Smooth muscle cell (in vitro differentiated cells): ENCODE results near the gene DHX32. TPM values are rescaled to one million over a fixed set of nuclear protein-coding genes. Genes with fewer than 3 reads are reported as not detected.
"Not testable (repeated sequence)": the region's sequence is repeated elsewhere in the genome, so short reads cannot be mapped to it uniquely, and the experiment has no call there.

Source experiments
- DNase-seq: peaks from one replicate; lab custom pipeline; 2025; ENCODE audit not compliant: unreplicated experiment; lab: John Stamatoyannopoulos, UW
- H2AFZ ChIP-seq: fragments of 200-600 bp; sonication (generic); 2 replicates; pipeline ENCODE4 v1.6.0; 2016; ENCODE audit warnings: antibody characterized with exemption, low read depth, mild to moderate bottlenecking
- H3F3A ChIP-seq: fragments of 200-600 bp; sonication (generic); 2 replicates; pipeline ENCODE4 v1.6.0; 2017; ENCODE audit warnings: antibody characterized with exemption, low read depth
- H3K27ac ChIP-seq: fragments of 200-600 bp; sonication (generic); 2 replicates; pipeline ENCODE4 v1.5.1; 2016; ENCODE audit warnings: low read depth, mild to moderate bottlenecking
- H3K27me3 ChIP-seq: fragments of 200-600 bp; sonication (generic); 2 replicates; pipeline ENCODE4 v1.6.1; 2016; ENCODE audit warnings: low read depth, mild to moderate bottlenecking
- H3K36me3 ChIP-seq: fragments of 200-600 bp; sonication (generic); 2 replicates; pipeline ENCODE4 v1.5.1; 2016; ENCODE audit warnings: low read depth
- H3K4me1 ChIP-seq: fragments of 200-600 bp; sonication (generic); 2 replicates; pipeline ENCODE4 v1.5.1; 2016; ENCODE audit warnings: low read depth
- H3K4me2 ChIP-seq: fragments of 200-600 bp; sonication (generic); 2 replicates; pipeline ENCODE4 v1.6.0; 2016; ENCODE audit warnings: mild to moderate bottlenecking
- H3K4me3 ChIP-seq: fragments of 200-600 bp; sonication (generic); 2 replicates; pipeline ENCODE4 v1.5.1; 2016; ENCODE audit warnings: mild to moderate bottlenecking
- H3K79me2 ChIP-seq: fragments of 200-600 bp; sonication (generic); 2 replicates; pipeline ENCODE4 v1.6.0; 2016; ENCODE audit warnings: low read depth, mild to moderate bottlenecking
- H3K9ac ChIP-seq: fragments of 200-600 bp; sonication (generic); 2 replicates; pipeline ENCODE4 v1.6.0; 2016; ENCODE audit warnings: low read depth
- H3K9me3 ChIP-seq: fragments of 200-600 bp; sonication (generic); replicated peaks from 2 replicates; pipeline ENCODE4 v1.5.1; 2016; ENCODE audit warnings: low read depth
- H4K20me1 ChIP-seq: fragments of 200-600 bp; sonication (generic); 2 replicates; pipeline ENCODE4 v1.6.0; 2016; ENCODE audit warnings: low read depth
- WGBS: methylation state at CpG from one replicate; pipeline ENCODE4 v1.1.7; 2016; ENCODE audit warnings: low lambda C conversion rate; 5-methylcytosine and 5-hydroxymethylcytosine counted together
- polyA plus RNA-seq: library from polyadenylated mRNA; unstranded; fragments of >200 nt; fragmentation: Nextera tagmentation; extraction: Ambion mirVana; gene quantifications from 2 replicates; pipeline ENCODE4 v1.2.1, GENCODE V29; 2016
- total RNA-seq: library from RNA; depleted of rRNA; stranded (reverse); fragments of >200 nt; gene quantifications from 2 replicates; pipeline ENCODE4 v1.2.3, GENCODE V29; 2014

The DHX32 gene
- total and polyA plus RNA-seq, 2 experiments from 2014 or later = 31.8 to 56.1 TPM

DNA sequence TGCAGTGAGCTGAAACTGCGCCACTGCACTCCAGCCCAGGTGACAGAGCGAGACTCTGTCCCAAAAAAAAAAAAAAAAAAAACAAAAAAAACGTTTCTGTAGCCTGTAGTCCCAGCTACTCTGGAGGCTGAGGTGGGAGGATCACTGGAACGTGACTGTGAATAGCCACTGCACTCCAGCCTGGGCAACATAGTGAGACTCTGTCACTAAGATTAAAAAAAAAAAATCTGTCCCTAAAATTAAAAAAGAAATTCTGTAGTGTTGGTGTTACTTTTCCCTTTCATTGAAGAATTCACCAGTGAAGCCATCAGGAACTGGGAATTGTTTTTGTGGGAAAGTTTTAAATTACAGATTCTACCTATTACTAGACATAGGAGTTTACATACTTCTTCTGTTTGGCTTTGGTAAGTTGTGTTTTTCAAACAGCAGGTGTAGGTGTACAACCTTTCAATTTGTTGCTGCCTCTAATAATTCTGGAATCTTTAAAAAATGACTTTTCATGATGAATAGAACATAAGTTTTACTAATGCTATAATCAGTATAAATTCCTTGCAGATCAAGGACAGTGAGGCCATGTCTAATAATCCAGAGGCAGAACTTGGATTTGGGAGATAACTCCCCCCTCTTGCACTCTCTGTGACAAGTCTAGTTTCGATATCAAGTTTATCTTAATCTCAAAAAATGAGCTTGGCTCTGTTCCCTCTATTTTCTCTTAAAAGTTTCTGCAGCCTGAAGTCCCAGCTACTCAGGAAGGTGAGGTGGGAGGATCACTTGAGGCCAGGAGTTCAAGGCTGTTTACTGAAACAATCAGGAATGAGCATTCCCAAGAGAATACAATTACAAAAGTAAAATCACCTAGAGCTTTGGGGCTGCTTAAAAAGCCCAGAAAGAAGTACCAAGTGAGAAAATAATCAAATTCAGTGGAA, 24.2 kb upstream of the DHX32 start:
- not testable (repeated sequence) for H3K9ac ChIP-seq, H3F3A ChIP-seq, H3K4me2 ChIP-seq, H3K27ac ChIP-seq, H3K27me3 ChIP-seq, H2AFZ ChIP-seq, H3K36me3 ChIP-seq, H3K4me3 ChIP-seq, H3K79me2 ChIP-seq, H3K9me3 ChIP-seq, DNase-seq, H4K20me1 ChIP-seq, H3K4me1 ChIP-seq
- 83% methylated on average over 5 of the region's 5 CpGs for WGBS

GRCh38 chr10:125903135-125903640, 22.1 kb upstream of the DHX32 start:
- not testable (repeated sequence) for H3K9me3 ChIP-seq, H4K20me1 ChIP-seq, H3K9ac ChIP-seq, H3K4me3 ChIP-seq, DNase-seq, H3K36me3 ChIP-seq, H3K4me2 ChIP-seq, H3F3A ChIP-seq, H3K4me1 ChIP-seq, H3K79me2 ChIP-seq, H3K27me3 ChIP-seq, H2AFZ ChIP-seq
- WGBS = 55% methylated on average over 3 of the region's 3 CpGs
- H3K27ac ChIP-seq = peak overlapping the region; percentile 79

GRCh38 chr10:125900963-125901362, 19.9 kb upstream of the DHX32 start:
- not testable (repeated sequence) for H3K27me3 ChIP-seq, H4K20me1 ChIP-seq, H3K9me3 ChIP-seq, H3K36me3 ChIP-seq, H3K4me3 ChIP-seq, H3K9ac ChIP-seq, H2AFZ ChIP-seq, H3K79me2 ChIP-seq, H3K4me2 ChIP-seq, DNase-seq, H3F3A ChIP-seq
- 30% methylated on average over 3 of the region's 3 CpGs for WGBS
- peak overlapping the region; percentile 79 for H3K27ac ChIP-seq
- H3K4me1 ChIP-seq = peaks cover 13% of the 10 kb centered on the region

DNA sequence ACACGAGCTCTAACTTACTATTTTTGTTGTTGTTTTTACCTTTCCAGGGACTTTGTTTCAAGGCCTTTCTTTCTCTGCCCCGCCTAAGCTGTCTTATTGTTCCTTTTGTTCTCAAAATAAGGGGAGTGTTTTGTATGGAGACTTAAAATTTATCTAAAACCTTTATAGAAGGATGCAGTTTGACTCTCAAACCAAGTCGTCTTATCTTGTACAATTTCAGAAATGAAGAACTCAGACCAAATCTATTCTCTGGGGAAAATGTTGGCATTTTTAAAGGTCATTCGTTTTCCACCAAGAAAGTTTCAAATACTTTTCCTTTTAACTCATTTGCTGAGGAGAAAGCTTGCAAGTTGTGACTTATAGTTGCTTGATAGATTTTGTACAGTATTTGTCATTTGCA, 16.2 kb upstream of the DHX32 start:
- H3K9me3 ChIP-seq, H4K20me1 ChIP-seq, H3F3A ChIP-seq, H3K36me3 ChIP-seq, H3K4me1 ChIP-seq, DNase-seq, H3K27me3 ChIP-seq: not testable (repeated sequence)
- H3K27ac ChIP-seq = peak overlapping the region; percentile 81
- 44% methylated on average over 4 of the region's 4 CpGs for WGBS
- H3K4me2 ChIP-seq = peak overlapping the region; percentile 91
- H3K4me3 ChIP-seq = peak overlapping the region; percentile 86
- peak overlapping the region; percentile 94 for H2AFZ ChIP-seq
- peak overlapping the region; percentile 83 for H3K9ac ChIP-seq
- H3K79me2 ChIP-seq = peaks cover 26% of the 10 kb centered on the region

- H3K9ac ChIP-seq = peak within 1 kb of the TSS; percentile 83
- peaks cover 35% of the 10 kb centered on the region for H3K79me2 ChIP-seq
- not testable (repeated sequence) for H3K27me3 ChIP-seq, H4K20me1 ChIP-seq, H3K36me3 ChIP-seq, H3F3A ChIP-seq, H3K4me1 ChIP-seq, H3K9me3 ChIP-seq
- H3K27ac ChIP-seq = peak within 1 kb of the TSS; percentile 81
- H3K4me2 ChIP-seq = peak within 1 kb of the TSS; percentile 91
- H3K4me3 ChIP-seq = peak within 1 kb of the TSS; percentile 86
- H2AFZ ChIP-seq = peak within 1 kb of the TSS; percentile 94
- peak; percentile 38 for DNase-seq
- 38% methylated on average over 95 of the region's 106 CpGs for WGBS
Measured at GRCh38 chr10:125896088-125896934, 15.2 kb upstream of the DHX32 start, which contains the start of gene FANK1. Gene FANK1, plus strand, starts transcription at chr10:125896564. Its CDS starts 79 bp downstream, at chr10:125896643.

DNA sequence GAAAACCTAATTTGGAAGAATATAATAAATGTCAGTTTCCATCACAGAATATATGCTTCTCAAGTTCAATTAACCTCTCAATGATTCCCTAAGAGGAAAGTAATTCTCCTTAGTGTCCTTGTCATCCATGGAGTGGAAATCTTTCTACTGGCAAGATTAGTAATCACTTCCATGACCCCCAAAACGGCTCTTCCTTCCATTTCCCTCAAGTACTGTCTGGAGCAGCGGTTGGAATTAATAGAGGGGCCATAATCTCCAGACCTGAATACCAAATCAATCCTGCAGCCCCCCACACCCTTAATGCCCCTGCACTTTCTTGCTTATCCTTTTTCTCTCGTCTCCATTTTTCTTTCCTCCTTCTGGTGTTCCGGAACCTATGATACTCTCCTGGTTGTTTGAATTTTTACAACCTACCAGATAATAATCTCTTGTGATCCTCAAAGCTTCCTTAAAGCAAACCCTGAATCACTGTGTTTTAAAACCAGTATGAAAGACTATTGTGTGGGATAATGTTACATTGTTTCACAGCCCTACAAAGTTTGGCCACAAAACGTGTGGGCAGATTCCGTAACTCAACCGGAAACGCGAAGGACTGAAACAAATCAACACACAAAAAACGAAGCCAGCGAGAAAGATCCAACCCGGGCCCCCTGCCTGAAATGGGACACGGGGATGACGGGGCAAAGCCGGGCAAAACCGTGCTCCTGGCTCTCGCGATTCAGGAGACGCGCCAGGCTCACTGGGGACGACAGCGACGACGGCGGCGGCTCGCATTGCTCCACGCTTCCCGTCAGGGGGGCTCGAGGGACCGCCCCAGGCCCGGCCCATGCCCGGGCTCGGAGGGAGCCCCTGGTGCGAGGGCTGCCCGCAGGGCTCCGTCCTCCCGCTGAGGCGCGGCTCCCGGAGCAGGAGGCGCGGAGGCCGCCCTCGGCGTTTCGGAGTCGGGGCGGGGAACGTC, 14.3 kb upstream of the DHX32 start:
- H3K27ac ChIP-seq = peak overlapping the region; percentile 81
- H3K4me2 ChIP-seq = peak overlapping the region; percentile 91
- H2AFZ ChIP-seq = peak overlapping the region; percentile 69
- not testable (repeated sequence) for H4K20me1 ChIP-seq, H3K9me3 ChIP-seq, H3K36me3 ChIP-seq, H3K27me3 ChIP-seq, H3F3A ChIP-seq, H3K4me1 ChIP-seq
- peaks cover 38% of the 10 kb centered on the region for H3K79me2 ChIP-seq
- peak overlapping the region; percentile 83 for H3K9ac ChIP-seq
- WGBS = 35% methylated on average over 50 of the region's 50 CpGs
- DNase-seq = peak; percentile 41
- peak overlapping the region; percentile 86 for H3K4me3 ChIP-seq

DNA sequence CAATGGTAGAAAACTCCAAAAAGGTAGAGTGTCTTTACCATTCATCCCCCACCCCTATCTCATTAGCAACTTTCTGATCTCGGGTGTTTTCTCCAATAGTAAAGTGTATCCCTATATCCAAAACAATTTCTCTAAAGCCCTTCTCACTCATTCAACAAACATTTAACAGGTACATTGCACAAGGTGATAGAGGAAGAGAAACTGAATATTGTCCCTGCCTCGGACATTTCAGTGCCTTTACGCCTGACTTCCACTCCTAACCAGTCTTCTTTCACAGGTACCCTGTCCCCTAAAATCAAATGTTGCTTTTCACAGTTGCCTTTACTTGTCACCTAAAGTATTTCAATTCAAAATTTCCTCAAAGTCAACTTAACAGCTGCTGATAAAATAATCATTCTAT, 13.1 kb upstream of the DHX32 start:
- not testable (repeated sequence) for H3K27me3 ChIP-seq, H3F3A ChIP-seq, H4K20me1 ChIP-seq, H3K36me3 ChIP-seq, H3K4me1 ChIP-seq, H2AFZ ChIP-seq, DNase-seq, H3K9ac ChIP-seq, H3K9me3 ChIP-seq
- WGBS = 76% methylated on average over 3 of the region's 3 CpGs
- Histone ChIP-seq H3K4me2 (peak overlapping the region; percentile 91), H3K4me3 (peak overlapping the region; percentile 86), H3K79me2 (peaks cover 44% of the 10 kb centered on the region), H3K27ac (peak overlapping the region; percentile 81)
